Mesendoderm (in vitro differentiated cells): ENCODE data around the gene CSE1L.
"Not testable (repeated sequence)": the region's sequence is repeated elsewhere in the genome, so short reads cannot be mapped to it uniquely, and the experiment has no call there.

ENCODE experiments used
- DNase-seq: peaks from one replicate; pipeline ENCODE4 v3.0.0; 2013
- H2AK5ac ChIP-seq: 2 replicates; pipeline ENCODE4 v1.6.1; 2013; ENCODE audit warnings: low read length, inconsistent platforms
- H2BK120ac ChIP-seq: 2 replicates; pipeline ENCODE4 v1.6.1; 2013; ENCODE audit warnings: low read depth, mild to moderate bottlenecking, low read length, moderate library complexity, mixed read lengths
- H2BK15ac ChIP-seq: replicated peaks from 2 replicates; pipeline ENCODE4 v1.6.1; 2013; ENCODE audit warnings: low read depth, mild to moderate bottlenecking, moderate library complexity
- H2BK5ac ChIP-seq: 2 replicates; pipeline ENCODE4 v1.6.1; 2013; ENCODE audit warnings: low read length, inconsistent platforms
- H3K18ac ChIP-seq: 2 replicates; pipeline ENCODE4 v1.6.1; 2013; ENCODE audit warnings: mild to moderate bottlenecking, low read length, mixed read lengths
- H3K23ac ChIP-seq: one replicate; pipeline ENCODE4 v1.6.1; 2013; ENCODE audit warnings: low read length
- H3K27ac ChIP-seq: 2 replicates; pipeline ENCODE4 v1.5.1; 2013; ENCODE audit warnings: low read depth, mild to moderate bottlenecking, inconsistent platforms, low read length, moderate library complexity
- H3K27me3 ChIP-seq: 2 replicates; pipeline ENCODE4 v1.6.1; 2013; ENCODE audit warnings: low read length, control low read depth, mild to moderate bottlenecking, inconsistent platforms; ENCODE audit not compliant: insufficient read depth, poor library complexity
- H3K36me3 ChIP-seq: 2 replicates; pipeline ENCODE4 v1.6.1; 2013; ENCODE audit warnings: low read length, inconsistent platforms; ENCODE audit not compliant: control insufficient read depth, insufficient read depth
- H3K4ac ChIP-seq: one replicate; pipeline ENCODE4 v1.6.1; 2013; ENCODE audit warnings: low read depth, mild to moderate bottlenecking, low read length, moderate library complexity
- H3K4me1 ChIP-seq: 2 replicates; pipeline ENCODE4 v1.6.1; 2013; ENCODE audit warnings: low read depth, low read length, inconsistent platforms; ENCODE audit not compliant: control insufficient read depth
- H3K4me2 ChIP-seq: 2 replicates; pipeline ENCODE4 v1.6.1; 2013; ENCODE audit warnings: low read length
- H3K4me3 ChIP-seq: 2 replicates; pipeline ENCODE4 v1.5.1; 2013; ENCODE audit warnings: mild to moderate bottlenecking, low read length
- H3K56ac ChIP-seq: one replicate; pipeline ENCODE4 v1.6.1; 2013; ENCODE audit warnings: low read length
- H3K79me1 ChIP-seq: 2 replicates; pipeline ENCODE4 v1.6.1; 2013; ENCODE audit warnings: low read length, inconsistent platforms
- H3K79me2 ChIP-seq: 2 replicates; pipeline ENCODE4 v1.6.1; 2013; ENCODE audit warnings: mild to moderate bottlenecking, low read length; ENCODE audit not compliant: control insufficient read depth, insufficient read depth
- H3K9ac ChIP-seq: 2 replicates; pipeline ENCODE4 v1.6.1; 2013; ENCODE audit warnings: low read length, inconsistent platforms
- H4K5ac ChIP-seq: one replicate; pipeline ENCODE4 v1.6.1; 2013; ENCODE audit warnings: low read length
- H4K8ac ChIP-seq: one replicate; pipeline ENCODE4 v1.6.1; 2013; ENCODE audit warnings: low read depth, mild to moderate bottlenecking, control low read depth, low read length, moderate library complexity
- WGBS: extraction: QIAGEN DNeasy Blood & Tissue Kit; methylation state at CpG from one replicate; pipeline ENCODE4 v1.1.7; 2013; ENCODE audit warnings: low lambda C conversion rate, missing lambda C conversion rate; ENCODE audit not compliant: insufficient coverage; ENCODE audit errors: extremely low coverage; 5-methylcytosine and 5-hydroxymethylcytosine counted together

CSE1L gene

GRCh38 chr20:49097159-49097558 is 51.0 kb downstream of the CSE1L start:
- H2BK5ac ChIP-seq, result no peak overlapping the region
- no peak overlapping the region for H3K27ac ChIP-seq
- H3K4me1 ChIP-seq, result no peaks in the 10 kb centered on the region
- peaks cover 13% of the 10 kb centered on the region for H3K36me3 ChIP-seq
- no peak overlapping the region for H2AK5ac ChIP-seq
- no peak overlapping the region for H3K56ac ChIP-seq
- H3K4me3 ChIP-seq, result no peak overlapping the region
- H3K4ac ChIP-seq, result no peak overlapping the region
- no peaks in the 10 kb centered on the region for H3K27me3 ChIP-seq
- no peak overlapping the region for H3K18ac ChIP-seq
- H4K8ac ChIP-seq, result no peak overlapping the region
- WGBS, result no CpG with 5 or more reads among the region's 7 CpGs
- H3K4me2 ChIP-seq, result no peak overlapping the region
- H3K79me2 ChIP-seq, result no peaks in the 10 kb centered on the region
- DNase-seq, result no peak
- H3K23ac ChIP-seq, result no peak overlapping the region
- no peak overlapping the region for H2BK15ac ChIP-seq
- peaks cover 7% of the 10 kb centered on the region for H3K79me1 ChIP-seq
- no peak overlapping the region for H3K9ac ChIP-seq
- no peak overlapping the region for H2BK120ac ChIP-seq
- H4K5ac ChIP-seq, result no peak overlapping the region

- no peak overlapping the region for H4K5ac ChIP-seq
- DNase-seq, result no peak
- H3K56ac ChIP-seq, result no peak overlapping the region
- H3K4ac ChIP-seq, result no peak overlapping the region
- H3K4me2 ChIP-seq, result no peak overlapping the region
- H2BK120ac ChIP-seq, result no peak overlapping the region
- H3K18ac ChIP-seq, result no peak overlapping the region
- H3K4me1 ChIP-seq, result no peaks in the 10 kb centered on the region
- no peak overlapping the region for H3K4me3 ChIP-seq
- H3K9ac ChIP-seq, result no peak overlapping the region
- peaks cover 7% of the 10 kb centered on the region for H3K79me1 ChIP-seq
- no peak overlapping the region for H4K8ac ChIP-seq
- H3K27me3 ChIP-seq, result no peaks in the 10 kb centered on the region
- H2BK5ac ChIP-seq, result no peak overlapping the region
- no peak overlapping the region for H3K27ac ChIP-seq
- H2AK5ac ChIP-seq, result no peak overlapping the region
- no peaks in the 10 kb centered on the region for H3K79me2 ChIP-seq
- H3K36me3 ChIP-seq, result peaks cover 16% of the 10 kb centered on the region
- no peak overlapping the region for H2BK15ac ChIP-seq
- H3K23ac ChIP-seq, result no peak overlapping the region
- no CpG with 5 or more reads among the region's 4 CpGs for WGBS
Observed at GRCh38 chr20:49098136-49098535, 52.0 kb downstream of the CSE1L start.

GRCh38 chr20:49099011-49099410 is 52.9 kb downstream of the CSE1L start:
- no peak overlapping the region for H3K27ac ChIP-seq
- H4K5ac ChIP-seq, result no peak overlapping the region
- H2BK5ac ChIP-seq, result no peak overlapping the region
- no peaks in the 10 kb centered on the region for H3K4me1 ChIP-seq
- H3K79me2 ChIP-seq, result no peaks in the 10 kb centered on the region
- no peak overlapping the region for H3K18ac ChIP-seq
- peaks cover 18% of the 10 kb centered on the region for H3K36me3 ChIP-seq
- H3K27me3 ChIP-seq, result no peaks in the 10 kb centered on the region
- H3K23ac ChIP-seq, result no peak overlapping the region
- peaks cover 7% of the 10 kb centered on the region for H3K79me1 ChIP-seq
- no peak overlapping the region for H2BK15ac ChIP-seq
- no peak overlapping the region for H3K56ac ChIP-seq
- WGBS, result no CpG with 5 or more reads among the region's 3 CpGs
- H4K8ac ChIP-seq, result no peak overlapping the region
- no peak for DNase-seq
- H2BK120ac ChIP-seq, result no peak overlapping the region
- H3K4me2 ChIP-seq, result no peak overlapping the region
- H3K4ac ChIP-seq, result no peak overlapping the region
- H3K4me3 ChIP-seq, result no peak overlapping the region
- no peak overlapping the region for H3K9ac ChIP-seq
- no peak overlapping the region for H2AK5ac ChIP-seq

- H3K4me2 ChIP-seq, H4K5ac ChIP-seq, H2BK120ac ChIP-seq, H2BK15ac ChIP-seq, H3K56ac ChIP-seq, H3K18ac ChIP-seq, H2BK5ac ChIP-seq, H3K79me2 ChIP-seq, H3K9ac ChIP-seq, H3K4me1 ChIP-seq, H3K79me1 ChIP-seq, H3K27ac ChIP-seq, H4K8ac ChIP-seq, H3K4me3 ChIP-seq, H3K23ac ChIP-seq, H2AK5ac ChIP-seq, H3K4ac ChIP-seq, DNase-seq, H3K27me3 ChIP-seq: not testable (repeated sequence)
- WGBS, result no CpG with 5 or more reads among the region's 5 CpGs
- peaks cover 18% of the 10 kb centered on the region for H3K36me3 ChIP-seq
Observed at GRCh38 chr20:49100292-49100691, 54.2 kb downstream of the CSE1L start.

GRCh38 chr20:49100972-49101371 is 54.9 kb downstream of the CSE1L start:
- no peak overlapping the region for H2BK15ac ChIP-seq
- no peak overlapping the region for H3K4ac ChIP-seq
- H2AK5ac ChIP-seq, result no peak overlapping the region
- H4K8ac ChIP-seq, result no peak overlapping the region
- no peaks in the 10 kb centered on the region for H3K27me3 ChIP-seq
- H3K23ac ChIP-seq, result no peak overlapping the region
- H4K5ac ChIP-seq, result no peak overlapping the region
- peaks cover 5% of the 10 kb centered on the region for H3K79me1 ChIP-seq
- H3K27ac ChIP-seq, result no peak overlapping the region
- no peak overlapping the region for H3K4me2 ChIP-seq
- no peak overlapping the region for H3K56ac ChIP-seq
- H3K36me3 ChIP-seq, result peaks cover 18% of the 10 kb centered on the region
- DNase-seq, result no peak
- H3K4me1 ChIP-seq, result no peaks in the 10 kb centered on the region
- no peak overlapping the region for H2BK120ac ChIP-seq
- no peaks in the 10 kb centered on the region for H3K79me2 ChIP-seq
- no peak overlapping the region for H2BK5ac ChIP-seq
- no peak overlapping the region for H3K9ac ChIP-seq
- no peak overlapping the region for H3K4me3 ChIP-seq
- no peak overlapping the region for H3K18ac ChIP-seq
- WGBS, result no CpG with 5 or more reads among the region's 4 CpGs

DNA sequence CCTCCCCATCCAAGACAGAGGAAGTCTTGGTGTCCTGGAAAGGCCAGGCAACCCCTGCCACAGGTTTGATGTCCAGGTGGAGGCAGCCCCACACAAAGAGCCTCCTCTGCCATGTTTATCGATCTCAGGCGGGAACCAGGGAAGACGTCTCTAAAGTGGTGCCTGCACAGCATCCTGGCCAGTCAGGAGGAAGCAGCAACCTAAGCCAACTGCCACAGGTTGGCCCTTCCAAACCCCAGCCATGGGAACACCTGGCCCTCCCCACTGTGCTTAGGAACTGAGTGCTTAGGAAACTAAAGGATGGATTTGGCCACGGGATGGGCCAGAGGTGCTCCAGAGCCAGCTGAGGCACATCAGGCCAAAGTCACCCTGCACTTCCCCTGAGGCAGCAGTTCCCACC is 56.9 kb downstream of the CSE1L start:
- Histone ChIP-seq H3K9ac (no peak overlapping the region), H3K23ac (no peak overlapping the region), H2BK5ac (no peak overlapping the region), H3K79me1 (peaks cover 5% of the 10 kb centered on the region), H2AK5ac (no peak overlapping the region), H3K27me3 (no peaks in the 10 kb centered on the region), H4K8ac (no peak overlapping the region), H3K4me2 (no peak overlapping the region), H3K56ac (no peak overlapping the region), H3K18ac (no peak overlapping the region), H2BK120ac (no peak overlapping the region), H4K5ac (no peak overlapping the region), H3K36me3 (peaks cover 13% of the 10 kb centered on the region), H3K4ac (no peak overlapping the region), H3K79me2 (no peaks in the 10 kb centered on the region), H2BK15ac (no peak overlapping the region), H3K4me3 (no peak overlapping the region), H3K4me1 (no peaks in the 10 kb centered on the region), H3K27ac (no peak overlapping the region)
- WGBS, result no CpG with 5 or more reads among the region's 4 CpGs
- no peak for DNase-seq
